GM12864 (cell line): ENCODE results near the gene IL3RA.
"Not testable (repeated sequence)": the region's sequence is repeated elsewhere in the genome, so short reads cannot be mapped to it uniquely, and the experiment has no call there.

ENCODE experiments used
- DNase-seq: peaks from one replicate; pipeline ENCODE4 v3.0.0-alpha.2; 2011; ENCODE audit warnings: low read depth
- H3K4me3 ChIP-seq: 2 replicates; pipeline ENCODE4 v1.5.1; 2011; ENCODE audit warnings: mild to moderate bottlenecking, low read depth, low read length, control low read depth
- TF ChIP-seq, protein P1 (sequence below): IDR thresholded peaks from 2 replicates; pipeline ENCODE4 v1.5.1; 2011; ENCODE audit warnings: low read depth, mild to moderate bottlenecking, moderate library complexity, low read length, control low read depth, inconsistent platforms; ENCODE audit errors: missing control alignments

The IL3RA gene

DNA sequence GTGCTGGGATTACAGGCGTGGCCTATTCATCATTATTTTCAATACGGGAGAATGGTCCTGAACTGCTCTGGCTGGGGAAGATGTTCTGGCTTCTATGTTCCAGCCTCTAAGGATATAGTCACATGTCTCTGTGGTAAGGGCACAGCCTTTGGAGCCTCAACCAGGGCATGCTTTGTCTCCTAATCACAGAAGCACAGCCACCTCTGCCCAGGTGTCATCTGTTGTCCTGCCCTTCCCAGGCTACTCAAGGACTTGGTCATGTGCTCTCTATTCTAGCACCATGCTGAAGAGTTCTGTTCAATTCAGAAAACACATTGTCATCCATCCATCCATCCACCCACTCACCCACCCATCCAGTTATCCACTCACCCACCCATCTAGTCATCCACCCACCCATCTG is 86.6 kb downstream of the IL3RA start:
- no peak for DNase-seq
- TF ChIP-seq, protein P1, sequence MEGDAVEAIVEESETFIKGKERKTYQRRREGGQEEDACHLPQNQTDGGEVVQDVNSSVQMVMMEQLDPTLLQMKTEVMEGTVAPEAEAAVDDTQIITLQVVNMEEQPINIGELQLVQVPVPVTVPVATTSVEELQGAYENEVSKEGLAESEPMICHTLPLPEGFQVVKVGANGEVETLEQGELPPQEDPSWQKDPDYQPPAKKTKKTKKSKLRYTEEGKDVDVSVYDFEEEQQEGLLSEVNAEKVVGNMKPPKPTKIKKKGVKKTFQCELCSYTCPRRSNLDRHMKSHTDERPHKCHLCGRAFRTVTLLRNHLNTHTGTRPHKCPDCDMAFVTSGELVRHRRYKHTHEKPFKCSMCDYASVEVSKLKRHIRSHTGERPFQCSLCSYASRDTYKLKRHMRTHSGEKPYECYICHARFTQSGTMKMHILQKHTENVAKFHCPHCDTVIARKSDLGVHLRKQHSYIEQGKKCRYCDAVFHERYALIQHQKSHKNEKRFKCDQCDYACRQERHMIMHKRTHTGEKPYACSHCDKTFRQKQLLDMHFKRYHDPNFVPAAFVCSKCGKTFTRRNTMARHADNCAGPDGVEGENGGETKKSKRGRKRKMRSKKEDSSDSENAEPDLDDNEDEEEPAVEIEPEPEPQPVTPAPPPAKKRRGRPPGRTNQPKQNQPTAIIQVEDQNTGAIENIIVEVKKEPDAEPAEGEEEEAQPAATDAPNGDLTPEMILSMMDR = no peak
- no peak overlapping the region for H3K4me3 ChIP-seq

DNA sequence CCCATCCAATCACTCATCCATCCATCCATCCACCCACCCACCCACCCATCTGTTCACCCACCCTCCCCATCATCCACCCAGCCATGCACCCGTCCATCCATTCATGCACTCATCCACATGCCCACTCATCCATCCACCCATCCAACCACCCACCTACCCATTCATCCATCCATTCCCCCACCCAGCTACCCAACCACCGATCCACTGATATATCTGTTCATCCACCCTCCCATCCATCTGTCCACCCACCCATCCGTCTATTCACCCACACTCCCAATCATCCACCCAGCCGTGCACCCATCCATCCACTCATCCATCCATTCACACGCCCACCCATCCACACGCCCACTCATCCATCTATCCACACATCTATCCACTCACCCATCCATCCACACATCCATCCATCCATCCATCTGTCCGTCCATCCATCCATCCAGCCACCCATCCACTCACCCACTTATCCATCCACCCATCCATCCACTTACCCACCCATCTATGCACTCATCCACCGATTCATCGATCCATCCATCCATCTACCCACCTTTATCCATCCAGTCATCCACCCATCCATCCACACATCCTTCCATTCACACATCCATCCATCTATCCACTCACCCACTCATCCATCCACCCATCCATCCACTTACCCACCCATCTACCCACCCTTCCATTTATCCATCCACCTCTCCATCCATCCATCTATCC is 87.7 kb downstream of the IL3RA start:
- H3K4me3 ChIP-seq = no peak overlapping the region
- TF ChIP-seq, protein P1 = no peak
- no peak for DNase-seq

DNA sequence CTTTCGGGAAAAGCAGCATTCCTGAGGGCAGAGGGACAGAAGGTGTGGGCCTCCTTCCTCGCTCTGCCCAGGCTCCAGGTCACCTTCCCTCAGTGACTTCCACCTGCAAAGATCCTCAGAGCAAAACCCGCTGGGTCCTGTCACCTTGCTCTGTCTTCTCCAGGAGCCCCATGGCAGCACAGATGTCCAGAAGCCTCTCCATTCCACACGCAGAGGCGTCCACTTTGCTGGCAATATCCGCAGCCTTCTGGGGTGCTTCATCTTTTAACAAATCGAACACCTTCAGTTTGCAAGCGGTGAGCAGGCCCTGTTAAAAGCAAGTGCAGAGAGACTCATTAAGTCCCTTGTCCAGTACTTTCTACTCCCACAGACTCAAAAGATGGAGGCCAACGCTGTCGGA is 88.8 kb downstream of the IL3RA start:
- TF ChIP-seq, protein P1 = no peak
- no peak overlapping the region for H3K4me3 ChIP-seq
- no peak for DNase-seq

DNA sequence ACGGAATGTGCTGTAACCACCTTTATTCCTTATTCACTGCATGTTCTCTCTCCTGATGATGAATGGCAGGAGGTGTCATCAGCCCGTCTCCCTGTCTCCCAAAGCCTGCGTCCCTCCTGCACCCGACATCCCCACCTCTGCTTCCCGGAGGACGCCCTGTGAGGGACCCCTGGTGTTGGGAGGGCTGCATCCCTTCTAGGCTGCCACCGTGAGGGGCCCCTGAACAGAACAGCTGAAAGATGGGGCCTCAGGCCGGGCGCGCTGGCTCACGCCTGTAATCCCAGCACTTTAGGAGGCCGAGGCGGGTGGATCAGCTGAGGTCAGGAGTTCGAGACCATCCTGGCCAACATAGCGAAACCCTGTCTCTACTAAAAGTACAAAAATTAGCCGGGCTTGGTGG is 89.7 kb downstream of the IL3RA start:
- DNase-seq, H3K4me3 ChIP-seq: not testable (repeated sequence)

DNA sequence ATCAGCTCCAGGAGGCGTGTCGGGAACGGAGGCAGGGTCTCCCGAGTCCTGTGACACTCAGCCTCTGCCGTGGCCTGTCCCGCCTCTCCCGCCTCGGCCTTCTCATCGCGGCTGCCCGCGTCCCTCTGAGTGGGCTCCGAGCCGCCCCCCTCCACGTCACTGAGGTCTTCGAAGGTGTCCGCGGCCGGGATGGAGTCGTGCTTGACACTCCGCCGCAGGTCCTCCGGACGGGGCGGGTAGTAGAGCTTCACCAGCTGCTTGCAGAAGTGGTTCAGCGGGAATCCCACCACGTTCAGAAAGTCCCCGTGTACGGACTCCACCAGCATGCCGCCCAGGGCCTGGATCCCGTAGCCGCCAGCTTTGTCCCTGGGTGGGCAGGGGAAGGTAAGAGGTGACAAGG is 91.2 kb downstream of the IL3RA start:
- TF ChIP-seq, protein P1 = no peak
- DNase-seq = no peak

DNA sequence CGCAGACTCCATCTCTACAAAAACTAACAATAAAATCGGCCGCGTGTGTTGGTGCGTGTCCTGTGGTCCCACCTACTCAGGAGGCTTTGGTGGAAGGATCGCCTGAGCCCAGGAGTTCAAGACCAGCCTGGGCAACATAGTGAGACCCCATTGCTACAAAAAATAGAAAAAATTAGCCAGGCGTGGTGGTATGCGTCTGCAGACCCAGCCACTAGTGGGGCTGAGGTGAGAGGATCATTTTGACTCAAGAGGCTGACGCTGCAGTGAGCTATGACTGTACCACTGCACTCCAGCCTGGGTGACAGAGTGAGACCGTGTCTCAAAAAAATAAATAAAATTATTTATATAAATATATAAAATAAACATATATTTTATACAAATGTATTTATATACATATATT is 93.9 kb downstream of the IL3RA start:
- DNase-seq = no peak
- H3K4me3 ChIP-seq = no peak overlapping the region
- TF ChIP-seq, protein P1 = no peak

More for the DNA sequence above, 91.2 kb downstream of the IL3RA start:
- no peak overlapping the region for H3K4me3 ChIP-seq
